Astrocyte of the spinal cord (primary cell): Measurements from ENCODE around the gene SNX32.

ENCODE experiments used
- DNase-seq: peaks from one replicate; pipeline ENCODE4 v3.0.0; 2011; ENCODE audit warnings: low read depth, low spot score
- H3K4me3 ChIP-seq: 2 replicates; pipeline ENCODE4 v1.5.1; 2011; ENCODE audit warnings: low read depth, mild to moderate bottlenecking, low read length, moderate library complexity
- CTCF ChIP-seq: IDR thresholded peaks from 2 replicates; pipeline ENCODE4 v1.5.1; 2012; ENCODE audit warnings: low read depth, mild to moderate bottlenecking, low read length, inconsistent platforms
- in situ Hi-C: cut with HindIII; loops from 2 replicates; pipeline ENCODE4 v1.10.0; 2017; ENCODE audit warnings: low sequenced_read_pairs

Gene SNX32

GRCh38 chr11:65850217-65851082 lies 16.7 kb downstream of the SNX32 start:
- in situ Hi-C loops, result no loop called here
- TF ChIP-seq CTCF, result no peak
- DNase-seq, result no peak

GRCh38 chr11:65851083-65851579 lies 17.4 kb downstream of the SNX32 start:
- no peak for DNase-seq
- H3K4me3 ChIP-seq, result no peak overlapping the region
- TF ChIP-seq CTCF, result peak; percentile 58
- in situ Hi-C loops, result no loop called here

More at GRCh38 chr11:65850217-65851082, 16.7 kb downstream of the SNX32 start:
- H3K4me3 ChIP-seq, result no peak overlapping the region

DNA sequence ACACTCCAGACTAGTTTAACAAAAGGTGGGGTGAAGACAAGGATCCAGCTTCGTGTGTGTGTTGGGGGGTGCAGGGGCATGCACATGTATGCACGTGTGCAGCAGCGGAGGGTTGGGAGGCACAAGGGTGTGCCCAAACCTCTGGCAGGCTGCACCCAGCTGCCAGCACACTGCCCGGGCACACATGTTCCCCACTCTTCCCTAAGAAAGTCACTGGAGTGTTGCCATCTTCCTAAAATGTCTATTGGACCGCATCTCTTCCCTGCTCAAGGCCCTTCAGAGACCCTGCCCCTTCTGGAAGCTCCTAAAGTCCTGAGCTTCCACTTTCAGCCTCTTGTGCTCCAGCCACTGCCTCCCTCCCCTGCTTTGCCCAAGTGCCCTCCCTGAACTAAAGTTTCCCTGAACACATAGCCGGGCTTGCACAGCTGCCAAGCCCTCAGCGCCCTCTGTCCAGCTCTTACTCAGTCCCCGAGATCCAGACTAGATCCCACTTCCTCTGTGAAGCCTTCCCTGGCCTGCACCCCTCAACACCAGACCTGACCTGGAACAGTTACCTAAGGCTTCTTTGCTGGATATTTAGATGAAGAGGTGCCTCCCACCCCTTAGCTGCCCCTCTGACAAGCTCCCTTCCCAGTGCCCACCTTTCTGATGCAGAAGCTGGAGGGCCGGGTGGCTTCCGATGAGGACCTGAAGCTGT lies 18.2 kb downstream of the SNX32 start:
- in situ Hi-C loops, result no loop called here
- DNase-seq, result no peak
- TF ChIP-seq CTCF, result no peak
- no peak overlapping the region for H3K4me3 ChIP-seq

DNA sequence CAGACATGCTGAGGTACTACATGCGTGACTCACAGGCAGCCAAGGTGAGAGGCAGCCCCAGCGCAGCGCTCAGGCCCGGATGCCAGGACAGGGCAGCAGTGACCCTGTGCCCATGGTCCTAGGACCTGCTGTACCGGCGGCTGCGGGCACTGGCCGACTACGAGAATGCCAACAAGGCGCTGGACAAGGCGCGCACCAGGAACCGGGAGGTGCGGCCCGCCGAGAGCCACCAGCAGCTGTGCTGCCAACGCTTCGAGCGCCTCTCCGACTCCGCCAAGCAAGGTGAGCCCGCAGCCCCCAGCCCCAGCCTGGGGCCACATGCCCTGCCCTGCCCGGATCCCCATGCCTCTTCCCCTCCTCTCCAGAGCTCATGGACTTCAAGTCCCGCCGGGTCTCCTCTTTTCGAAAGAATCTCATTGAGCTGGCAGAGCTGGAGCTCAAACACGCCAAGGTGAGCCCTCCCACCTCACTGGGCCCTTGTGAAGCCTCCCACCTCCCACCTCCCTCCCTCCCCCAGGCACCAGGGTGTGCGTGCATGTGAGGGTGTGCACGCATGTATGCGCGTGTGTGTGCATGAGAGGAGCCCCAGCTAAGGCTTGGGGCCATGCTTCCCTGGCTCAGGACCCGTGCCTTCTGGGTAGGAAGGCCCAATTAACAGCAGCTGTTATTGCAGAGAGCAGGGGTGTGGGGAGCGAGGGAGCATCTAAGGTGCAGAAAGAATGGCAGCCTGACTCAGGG lies 18.9 kb downstream of the SNX32 start:
- no peak for TF ChIP-seq CTCF
- no peak overlapping the region for H3K4me3 ChIP-seq
- in situ Hi-C loops, result no loop called here
- DNase-seq, result no peak

DNA sequence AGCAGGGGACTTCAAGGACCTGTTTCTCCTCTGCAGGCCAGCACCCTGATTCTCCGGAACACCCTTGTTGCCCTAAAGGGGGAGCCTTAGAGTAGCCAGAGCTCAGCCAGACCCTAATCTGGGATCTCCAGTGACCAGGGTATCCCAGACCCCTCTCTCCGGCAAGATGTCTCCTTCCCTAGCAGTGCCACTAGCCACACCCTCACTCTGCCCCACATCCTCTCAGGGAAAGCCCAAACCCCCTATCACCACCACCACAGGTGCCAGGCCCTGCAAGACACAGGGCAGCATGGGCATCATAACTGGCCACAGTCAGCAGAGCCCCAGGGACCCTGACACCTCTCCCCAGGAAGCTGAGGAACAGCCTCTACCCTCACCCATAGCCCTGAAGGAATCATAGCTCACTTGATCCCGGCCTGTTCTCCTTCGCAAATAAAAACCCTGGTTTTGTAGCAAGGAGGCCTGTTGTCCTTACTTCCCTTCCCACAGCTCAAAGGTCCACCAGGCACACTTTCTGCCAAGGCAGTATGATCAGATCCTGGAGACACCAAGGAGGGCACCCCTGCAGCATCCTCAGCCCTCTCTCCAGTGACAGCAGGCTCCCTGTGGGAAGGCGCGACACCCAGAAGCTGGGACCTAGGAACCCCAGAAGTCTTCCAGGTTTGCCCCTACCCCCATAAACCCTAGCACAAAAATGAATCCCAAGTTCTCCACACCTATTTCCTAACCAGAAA lies 19.6 kb downstream of the SNX32 start:
- no peak overlapping the region for H3K4me3 ChIP-seq
- TF ChIP-seq CTCF, result peak; percentile 6
- in situ Hi-C loops, result no loop called here
- DNase-seq, result no peak

- in situ Hi-C loops, result no loop called here
- no peak overlapping the region for H3K4me3 ChIP-seq
- no peak for DNase-seq
- no peak for TF ChIP-seq CTCF
These were observed 20.4 kb downstream of the SNX32 start for GRCh38 chr11:65854161-65854592.
